DND-41 (cell line): ENCODE data around the gene SERINC4.

Experiments used
- EZH2 ChIP-seq: IDR thresholded peaks from 3 replicates; pipeline ENCODE4 v1.6.1; 2012; ENCODE audit warnings: borderline replicate concordance, low read depth, mild to moderate bottlenecking, moderate library complexity, low read length, inconsistent platforms; ENCODE audit not compliant: severe bottlenecking
- TF ChIP-seq, protein P1 (sequence below): IDR thresholded peaks from 2 replicates; pipeline ENCODE4 v1.5.1; 2012; ENCODE audit warnings: borderline replicate concordance, low read length, moderate library complexity, mild to moderate bottlenecking; ENCODE audit not compliant: poor library complexity, severe bottlenecking; ENCODE audit errors: extremely low read depth

- TF ChIP-seq, protein P1, sequence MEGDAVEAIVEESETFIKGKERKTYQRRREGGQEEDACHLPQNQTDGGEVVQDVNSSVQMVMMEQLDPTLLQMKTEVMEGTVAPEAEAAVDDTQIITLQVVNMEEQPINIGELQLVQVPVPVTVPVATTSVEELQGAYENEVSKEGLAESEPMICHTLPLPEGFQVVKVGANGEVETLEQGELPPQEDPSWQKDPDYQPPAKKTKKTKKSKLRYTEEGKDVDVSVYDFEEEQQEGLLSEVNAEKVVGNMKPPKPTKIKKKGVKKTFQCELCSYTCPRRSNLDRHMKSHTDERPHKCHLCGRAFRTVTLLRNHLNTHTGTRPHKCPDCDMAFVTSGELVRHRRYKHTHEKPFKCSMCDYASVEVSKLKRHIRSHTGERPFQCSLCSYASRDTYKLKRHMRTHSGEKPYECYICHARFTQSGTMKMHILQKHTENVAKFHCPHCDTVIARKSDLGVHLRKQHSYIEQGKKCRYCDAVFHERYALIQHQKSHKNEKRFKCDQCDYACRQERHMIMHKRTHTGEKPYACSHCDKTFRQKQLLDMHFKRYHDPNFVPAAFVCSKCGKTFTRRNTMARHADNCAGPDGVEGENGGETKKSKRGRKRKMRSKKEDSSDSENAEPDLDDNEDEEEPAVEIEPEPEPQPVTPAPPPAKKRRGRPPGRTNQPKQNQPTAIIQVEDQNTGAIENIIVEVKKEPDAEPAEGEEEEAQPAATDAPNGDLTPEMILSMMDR: no peak
- TF ChIP-seq EZH2: no peak
Observed at GRCh38 chr15:43799945-43800285, at the start of gene SERINC4.
